22Rv1 (cell line): ENCODE results near the gene JAKMIP2.

Experiments
- CTCF ChIP-seq: fragments of 450-650 bp; IDR thresholded peaks from 2 replicates; pipeline ENCODE4 v1.5.1; 2017; ENCODE audit warnings: mild to moderate bottlenecking
- ZFX ChIP-seq: fragments of 450-650 bp; IDR thresholded peaks from 2 replicates; pipeline ENCODE4 v1.6.1; 2017; ENCODE audit warnings: antibody characterized with exemption, borderline replicate concordance

DNA sequence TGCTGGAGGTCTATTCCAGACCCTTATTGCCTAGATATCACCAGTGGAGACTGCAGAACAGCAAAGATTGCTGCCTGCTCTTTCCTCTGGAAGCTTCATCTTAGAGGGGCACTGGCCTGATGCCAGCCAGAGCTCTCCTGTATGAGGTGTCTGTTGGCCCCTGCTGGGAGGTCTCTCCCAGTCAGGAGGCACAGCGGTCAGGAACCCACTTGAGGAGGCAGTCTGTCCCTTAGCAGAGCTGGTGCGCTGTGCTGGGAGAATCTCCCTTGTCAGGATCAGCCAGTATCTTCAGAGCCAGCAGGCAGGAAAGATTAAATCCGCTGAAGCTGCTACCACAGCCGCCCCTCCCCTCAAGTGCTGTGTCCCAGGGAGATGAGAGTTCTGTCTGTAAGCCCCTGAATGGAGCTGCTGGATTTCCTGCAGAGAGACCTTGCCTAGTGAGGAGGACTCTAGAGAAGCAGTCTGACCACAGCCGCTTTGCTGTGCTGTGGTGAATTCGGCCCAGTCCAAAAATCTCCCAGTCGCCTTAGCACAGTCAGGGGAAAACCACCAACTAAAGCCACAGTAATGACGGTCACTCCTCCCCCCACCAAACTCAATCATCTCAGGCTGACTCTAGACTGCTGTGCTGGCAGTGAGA lies 124.1 kb downstream of the JAKMIP2 start:
- TF ChIP-seq CTCF (no peak), ZFX (no peak)
